Mesodermal cell (in vitro differentiated cells): ENCODE measurements around the gene CNR2.

Experiments used
- H3K27ac ChIP-seq: 2 replicates; pipeline ENCODE4 v1.7.0; 2013; ENCODE audit warnings: mild to moderate bottlenecking, low read depth, low read length, moderate library complexity; ENCODE audit not compliant: severe bottlenecking
- H3K36me3 ChIP-seq: 2 replicates; pipeline ENCODE4 v1.7.1; 2013; ENCODE audit warnings: mild to moderate bottlenecking, low read length, moderate library complexity; ENCODE audit not compliant: control insufficient read depth, insufficient read depth
- H3K4me1 ChIP-seq: one replicate; pipeline ENCODE4 v1.7.1; 2013; ENCODE audit warnings: mild to moderate bottlenecking, low read length; ENCODE audit not compliant: insufficient read depth, control insufficient read depth, poor library complexity, severe bottlenecking
- H3K4me3 ChIP-seq: 2 replicates; pipeline ENCODE4 v1.7.0; 2013; ENCODE audit warnings: low read length, control low read depth, mild to moderate bottlenecking; ENCODE audit not compliant: insufficient read depth, poor library complexity, severe bottlenecking; ENCODE audit errors: extremely low read depth
- H3K9me3 ChIP-seq: 2 replicates; pipeline ENCODE4 v1.7.1; 2013; ENCODE audit warnings: mild to moderate bottlenecking, low read length, moderate library complexity; ENCODE audit not compliant: control insufficient read depth
- WGBS, 2 experiments: methylation state at CpG; one replicate each; pipeline ENCODE4 v1.1.5; 2013; ENCODE audit warnings: missing lambda C conversion rate in 2 of 2; ENCODE audit not compliant: insufficient coverage in 2 of 2; 5-methylcytosine and 5-hydroxymethylcytosine counted together

The CNR2 gene

DNA sequence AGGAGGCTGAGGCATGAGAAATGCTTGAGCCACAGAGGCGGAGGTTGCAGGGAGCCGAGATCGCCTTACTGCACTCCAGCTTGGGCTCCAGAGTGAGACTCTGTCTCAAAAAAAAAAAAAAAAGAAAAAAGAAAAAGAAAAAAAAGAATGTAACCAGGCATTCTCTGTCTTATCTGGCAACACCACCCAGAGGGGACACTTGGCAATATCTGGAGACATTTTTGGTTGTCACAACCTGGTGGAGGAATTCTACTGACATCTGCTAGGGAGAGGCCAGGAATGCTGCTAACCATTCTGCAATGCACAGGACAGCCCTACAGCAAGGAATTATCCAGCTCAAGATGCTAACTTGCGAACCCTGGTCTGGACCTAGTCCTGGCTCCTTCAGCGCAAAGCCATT lies 2.3 kb upstream of the CNR2 start:
- no peak overlapping the region for H3K4me3 ChIP-seq
- H3K4me1 ChIP-seq: no peaks in the 10 kb centered on the region
- 91 to 100% methylated on average over 3 to 5 of the region's 5 CpGs for WGBS, 2 experiments
- H3K36me3 ChIP-seq: no peaks in the 10 kb centered on the region
- no peak overlapping the region for H3K27ac ChIP-seq
- H3K9me3 ChIP-seq: no peaks in the 10 kb centered on the region

- WGBS, 2 experiments: 93% methylated on average over 2 to 3 of the region's 4 CpGs
- no peak overlapping the region for H3K4me3 ChIP-seq
These were observed 1.8 kb upstream of the CNR2 start for GRCh38 chr1:23914921-23915320.

GRCh38 chr1:23911921-23912320 lies 1.2 kb downstream of the CNR2 start:
- no peaks in the 10 kb centered on the region for H3K4me1 ChIP-seq
- H3K4me3 ChIP-seq: no peak overlapping the region
- WGBS, 2 experiments: 88 to 93% methylated on average over 7 to 8 of the region's 8 CpGs
- no peak overlapping the region for H3K27ac ChIP-seq
- no peaks in the 10 kb centered on the region for H3K9me3 ChIP-seq
- no peaks in the 10 kb centered on the region for H3K36me3 ChIP-seq

More at GRCh38 chr1:23914921-23915320, 1.8 kb upstream of the CNR2 start:
- H3K27ac ChIP-seq: no peak overlapping the region
- H3K36me3 ChIP-seq: no peaks in the 10 kb centered on the region
- H3K9me3 ChIP-seq: no peaks in the 10 kb centered on the region
- no peaks in the 10 kb centered on the region for H3K4me1 ChIP-seq

GRCh38 chr1:23910553-23911246 lies 2.5 kb downstream of the CNR2 start:
- Histone ChIP-seq H3K36me3 (no peaks in the 10 kb centered on the region), H3K27ac (no peak overlapping the region), H3K4me3 (no peak overlapping the region), H3K9me3 (no peaks in the 10 kb centered on the region), H3K4me1 (no peaks in the 10 kb centered on the region)
- WGBS, 2 experiments: 94 to 96% methylated on average over 5 to 6 of the region's 11 CpGs

DNA sequence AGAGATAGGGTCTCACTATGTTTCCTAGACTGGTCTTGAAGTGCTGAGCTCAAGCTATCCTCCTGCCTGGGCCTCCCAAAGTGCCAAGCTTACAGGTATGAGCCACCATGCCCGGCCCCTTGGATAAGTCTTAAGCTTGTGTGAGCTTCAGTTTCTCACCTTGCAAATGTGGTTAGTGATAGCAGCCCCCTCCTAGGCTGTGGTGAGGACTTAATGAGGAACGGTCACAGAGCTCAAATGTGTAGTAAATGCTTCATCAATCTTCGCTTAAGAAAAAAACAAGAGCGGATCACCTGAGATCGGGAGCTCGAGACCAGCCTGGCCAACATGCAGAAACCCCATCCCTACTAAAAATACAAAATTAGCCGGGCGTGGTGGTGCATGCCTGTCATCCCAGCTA lies 3.0 kb downstream of the CNR2 start:
- no peak overlapping the region for H3K4me3 ChIP-seq
- 80 to 93% methylated on average over 6 to 8 of the region's 8 CpGs for WGBS, 2 experiments
- no peaks in the 10 kb centered on the region for H3K9me3 ChIP-seq
- no peaks in the 10 kb centered on the region for H3K4me1 ChIP-seq
- no peaks in the 10 kb centered on the region for H3K36me3 ChIP-seq
- no peak overlapping the region for H3K27ac ChIP-seq

DNA sequence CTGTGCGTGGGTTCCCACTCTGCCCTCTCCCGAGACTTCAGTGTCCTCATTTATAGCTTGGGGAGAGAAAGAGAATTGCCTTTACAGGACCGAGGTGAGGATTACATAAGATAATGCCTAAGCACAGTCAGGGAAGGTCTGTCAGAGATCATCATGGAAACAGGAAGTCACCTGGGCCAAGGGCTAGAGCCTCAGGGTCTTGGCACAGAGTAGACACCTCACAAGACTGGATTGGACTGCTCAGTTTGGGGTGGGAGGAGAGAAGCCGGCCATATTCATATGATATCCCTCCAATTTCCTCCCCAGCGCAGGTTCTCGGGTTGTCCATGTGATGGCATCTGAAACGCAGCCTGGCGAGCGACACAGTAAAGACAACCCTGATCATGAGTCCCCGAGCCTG lies 3.8 kb downstream of the CNR2 start:
- H3K4me1 ChIP-seq: no peaks in the 10 kb centered on the region
- 89 to 92% methylated on average over 5 to 10 of the region's 10 CpGs for WGBS, 2 experiments
- H3K9me3 ChIP-seq: no peaks in the 10 kb centered on the region
- no peak overlapping the region for H3K4me3 ChIP-seq
- no peak overlapping the region for H3K27ac ChIP-seq
- H3K36me3 ChIP-seq: no peaks in the 10 kb centered on the region

GRCh38 chr1:23908453-23909341 lies 4.5 kb downstream of the CNR2 start:
- no peak overlapping the region for H3K4me3 ChIP-seq
- no peak overlapping the region for H3K27ac ChIP-seq
- H3K9me3 ChIP-seq: no peaks in the 10 kb centered on the region
- 73 to 79% methylated on average over 5 to 7 of the region's 9 CpGs for WGBS, 2 experiments
- H3K36me3 ChIP-seq: no peaks in the 10 kb centered on the region
- no peaks in the 10 kb centered on the region for H3K4me1 ChIP-seq

GRCh38 chr1:23906731-23907130 lies 6.4 kb downstream of the CNR2 start:
- WGBS, 2 experiments: 67% methylated on average over 1 of the region's 1 CpG; no CpG with 5 or more reads in 1 of the 2 experiments
- Histone ChIP-seq H3K4me3 (no peak overlapping the region), H3K9me3 (no peaks in the 10 kb centered on the region), H3K36me3 (no peaks in the 10 kb centered on the region), H3K27ac (no peak overlapping the region), H3K4me1 (no peaks in the 10 kb centered on the region)

DNA sequence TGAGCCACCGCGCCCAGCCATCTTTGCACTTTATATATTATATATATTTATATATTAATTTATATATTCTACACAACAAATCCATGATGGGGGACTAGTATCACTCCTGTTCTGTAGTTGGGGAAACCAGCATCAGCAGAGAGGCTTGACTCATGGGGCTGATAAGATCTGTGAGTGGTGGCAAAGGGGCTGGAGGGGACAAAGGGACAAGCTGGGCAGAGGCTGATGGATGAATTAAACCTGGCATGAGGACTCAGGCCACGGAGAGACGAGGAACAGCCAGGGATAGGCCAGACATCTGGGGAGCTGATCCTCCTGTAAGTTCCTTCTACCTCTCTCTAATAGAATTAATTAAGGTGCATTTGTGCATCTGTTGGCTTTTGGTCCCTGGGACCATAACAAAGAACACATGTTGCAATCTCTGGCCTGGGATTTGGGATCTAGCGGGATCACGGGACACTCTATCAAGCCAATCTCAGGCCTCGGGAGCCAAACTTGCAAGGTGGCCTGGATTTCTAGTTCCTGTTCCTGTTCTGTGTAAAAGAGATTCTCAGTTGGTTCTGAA lies 7.6 kb downstream of the CNR2 start:
- no peaks in the 10 kb centered on the region for H3K9me3 ChIP-seq
- 76 to 100% methylated on average over 2 to 3 of the region's 7 CpGs for WGBS, 2 experiments

DNA sequence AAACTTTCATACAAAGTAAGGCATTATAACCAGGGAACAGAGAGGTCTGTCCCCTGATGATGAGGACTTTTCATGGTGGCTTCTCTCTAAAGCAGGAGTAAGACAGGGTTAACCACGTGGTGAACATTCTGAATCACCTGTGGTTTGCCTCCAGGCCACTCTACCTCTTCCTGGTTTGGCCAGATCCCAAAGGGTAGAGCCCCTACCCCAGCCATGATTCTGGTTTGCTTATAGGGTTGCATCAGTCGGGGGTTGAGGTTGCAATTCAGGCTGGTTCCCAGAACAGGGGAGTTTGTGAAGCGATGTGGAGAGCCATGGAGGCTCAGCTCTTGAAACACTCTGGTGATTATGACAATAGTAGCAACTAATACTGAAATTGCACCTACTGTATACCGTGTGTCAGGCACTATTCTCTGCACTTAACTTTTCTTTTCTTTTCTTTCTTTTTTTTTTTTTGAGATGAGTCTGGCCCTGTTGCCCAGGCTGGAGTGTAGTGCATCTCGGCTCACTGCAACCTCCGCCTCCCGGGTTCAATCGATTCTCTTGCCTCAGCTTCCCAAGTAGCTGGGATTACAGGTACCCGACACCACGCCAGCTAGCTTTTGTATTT lies 8.3 kb downstream of the CNR2 start:
- Histone ChIP-seq H3K4me3 (no peak overlapping the region), H3K4me1 (no peaks in the 10 kb centered on the region), H3K27ac (no peak overlapping the region), H3K36me3 (no peaks in the 10 kb centered on the region), H3K9me3 (no peaks in the 10 kb centered on the region)
- WGBS, 2 experiments: 86 to 89% methylated on average over 4 to 7 of the region's 10 CpGs

More for the DNA sequence above, 7.6 kb downstream of the CNR2 start:
- no peak overlapping the region for H3K27ac ChIP-seq
- H3K4me1 ChIP-seq: no peaks in the 10 kb centered on the region
- no peaks in the 10 kb centered on the region for H3K36me3 ChIP-seq
- no peak overlapping the region for H3K4me3 ChIP-seq
